ENCODE data around the gene POLD3. TPM values are rescaled to one million over a fixed set of nuclear protein-coding genes. Genes with fewer than 3 reads are reported as not detected.

Gene POLD3
- total and polyA plus RNA-seq, 10 of the 15 experiments (the other 5 are each of a cell fraction or from before 2014, with no cell fraction given), result 23.8 to 63.7 (median 38.7) TPM

GRCh38 chr11:74551754-74552145 lies 40.6 kb upstream of the POLD3 start:
- ChIA-PET SMC1A (ENCODE audit: uncharacterized antibody, unreplicated experiment) (interaction anchor here (1.4 kb wide), 1 partner anchor 14 kb away, joined by 5 read pairs; no protein-coding TSS in a partner anchor), CTCF (interaction anchor here (1.1 to 1.5 kb wide), 2 partner anchors 28 to 99 kb away, joined by 3 to 4 read pairs; no protein-coding TSS in a partner anchor), RAD21 (ENCODE audit: unreplicated experiment) (no interaction called here), POLR2A (no interaction called here)
- BruUV-seq (replicated peaks), result no TSS peak
- ATAC-seq (no peak), DNase-seq (ENCODE audit: low read depth, low spot score) (no peak), FAIRE-seq (no peak)
- no peak for TF ChIP-seq MEF2B (IDR thresholded peaks at IDR 0.05; ENCODE audit: partially characterized antibody, poor library complexity, severe bottlenecking)
- no peak for TF ChIP-seq NR2F1 (conservative IDR thresholded peaks at IDR 0.05)
- no peak for TF ChIP-seq SMAD1 (IDR thresholded peaks at IDR 0.05; ENCODE audit: low read depth, partially characterized antibody)
- TF ChIP-seq SREBF2 (IDR thresholded peaks at IDR 0.05; ENCODE audit: low read length), result no peak
- no peak for TF ChIP-seq CEBPZ (IDR thresholded peaks at IDR 0.05; ENCODE audit: low read depth, low read length)
- no peak for TF ChIP-seq NFIC (IDR thresholded peaks at IDR 0.05; ENCODE audit: low read depth, low read length)
- no peak for TF ChIP-seq CHD2 (IDR thresholded peaks at IDR 0.05; ENCODE audit: borderline replicate concordance, low read depth, low read length)
- TF ChIP-seq SREBF1 (IDR thresholded peaks at IDR 0.05; ENCODE audit: low read length), result no peak
- TF ChIP-seq FOXK2 (IDR thresholded peaks at IDR 0.05), result no peak
- TF ChIP-seq RAD21 (IDR thresholded peaks at IDR 0.05; ENCODE audit: insufficient read depth, low read depth, low read length), result no peak
- TF ChIP-seq CBX3 (IDR thresholded peaks at IDR 0.05; ENCODE audit: borderline replicate concordance, low read depth), result no peak
- no peak for TF ChIP-seq TCF7 (IDR thresholded peaks at IDR 0.05; ENCODE audit: borderline replicate concordance)
- TF ChIP-seq TCF3 (IDR thresholded peaks at IDR 0.05; ENCODE audit: borderline replicate concordance, insufficient read depth, low read depth, low read length), result no peak
- no peak for TF ChIP-seq E4F1 (IDR thresholded peaks at IDR 0.05; ENCODE audit: borderline replicate concordance, partially characterized antibody)
- no peak for TF ChIP-seq ETV6 (conservative IDR thresholded peaks at IDR 0.05 in 1 of 2, IDR thresholded peaks at IDR 0.05 in 1 of 2; ENCODE audit: borderline replicate concordance in 1 of 2, low read depth in 1 of 2)
- no peak for TF ChIP-seq ESRRA (IDR thresholded peaks at IDR 0.05; ENCODE audit: low read length)
- no peak for TF ChIP-seq NFYB (IDR thresholded peaks at IDR 0.05; ENCODE audit: insufficient read depth, low read depth, low read length)
- TF ChIP-seq MEF2A (IDR thresholded peaks at IDR 0.05; ENCODE audit: insufficient read depth, low read depth, low read length), result no peak
- TF ChIP-seq IRF3 (IDR thresholded peaks at IDR 0.05), result no peak
- H3K36me3 ChIP-seq (ENCODE audit: control insufficient read depth in 2 of 2, insufficient read depth in 2 of 2, low read length in 1 of 2), result no peaks in the 10 kb centered on the region
- H3K79me2 ChIP-seq (ENCODE audit: control insufficient read depth, insufficient read depth, low read length), result no peaks in the 10 kb centered on the region
- no peak overlapping the region for H3K4me2 ChIP-seq (ENCODE audit: control insufficient read depth, insufficient read depth)
- no peaks in the 10 kb centered on the region for H3K9me3 ChIP-seq (replicated peaks; ENCODE audit: control insufficient read depth, insufficient read depth, low read length)
- H3K27ac ChIP-seq (ENCODE audit: control insufficient read depth, insufficient read depth), result no peak overlapping the region
- H3K4me1 ChIP-seq (ENCODE audit: control insufficient read depth, insufficient read depth, low read length), result no peaks in the 10 kb centered on the region
- in situ Hi-C loops (cut with MboI), result no loop called here
- no peak overlapping the region for H3K9ac ChIP-seq (ENCODE audit: control insufficient read depth, insufficient read depth, low read length)
- H4K20me1 ChIP-seq (ENCODE audit: control insufficient read depth, insufficient read depth), result no peaks in the 10 kb centered on the region
- no peak overlapping the region for H3K4me3 ChIP-seq
- intact Hi-C loops (cut with micrococcal nuclease; ENCODE audit: unreplicated experiment), result no loop called here
- H2AFZ ChIP-seq (ENCODE audit: control insufficient read depth, low read depth, low read length), result no peak overlapping the region
- no peaks in the 10 kb centered on the region for H3K27me3 ChIP-seq (replicated peaks in 1 of 2; ENCODE audit: control insufficient read depth in 2 of 2, insufficient read depth in 2 of 2, low read length in 1 of 2)
